ENCODE measurements around the gene SETD1B.
"Not testable (repeated sequence)": the region's sequence is repeated elsewhere in the genome, so short reads cannot be mapped to it uniquely, and the experiment has no call there.

Gene SETD1B

DNA sequence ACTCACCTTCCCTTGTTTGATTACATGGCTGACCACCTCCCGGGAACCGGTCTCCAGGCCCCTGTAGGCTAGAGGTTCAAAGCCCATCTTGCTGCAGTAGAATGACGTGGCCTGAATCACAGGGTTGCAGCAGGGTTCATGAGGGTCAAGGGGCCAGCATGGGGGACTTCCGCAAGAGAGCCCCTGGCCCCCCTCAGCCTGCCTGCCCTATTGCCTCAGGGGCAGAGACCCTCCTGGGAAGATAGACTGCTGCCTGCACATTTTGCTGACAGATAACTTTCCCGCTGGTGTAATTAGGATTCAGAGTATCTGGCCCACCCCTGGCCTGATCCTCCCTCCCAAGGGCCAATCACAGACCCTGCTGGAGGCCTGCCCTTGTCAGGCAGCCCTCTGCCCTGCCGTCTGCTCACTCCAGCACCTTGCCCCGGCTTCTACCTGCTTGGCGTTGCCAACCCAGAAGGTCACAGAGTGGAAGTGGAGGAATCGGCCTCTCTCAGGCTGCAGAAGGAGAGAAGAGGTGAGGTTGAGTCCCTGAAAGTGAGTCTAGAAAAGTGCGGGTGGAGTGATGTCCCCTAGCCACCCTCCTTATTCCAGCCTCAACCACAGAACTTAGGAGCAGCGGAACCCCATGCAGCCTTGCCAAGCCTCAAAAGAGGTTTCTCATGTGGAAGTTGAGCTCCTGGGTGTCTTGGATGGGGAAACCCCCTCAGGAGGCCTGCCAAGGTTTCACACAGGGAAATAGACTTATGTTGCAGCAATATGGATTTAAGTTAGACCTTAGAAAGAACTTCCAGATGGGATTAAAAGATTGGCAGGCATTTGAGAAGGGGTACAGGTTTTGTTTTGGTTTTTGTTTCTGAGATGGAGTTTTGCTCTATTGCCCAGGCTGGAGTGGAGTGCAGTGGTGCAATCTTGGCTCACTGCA is 53.8 kb downstream of the SETD1B start:
- DNase-seq (ENCODE audit: low spot score): no peak

DNA sequence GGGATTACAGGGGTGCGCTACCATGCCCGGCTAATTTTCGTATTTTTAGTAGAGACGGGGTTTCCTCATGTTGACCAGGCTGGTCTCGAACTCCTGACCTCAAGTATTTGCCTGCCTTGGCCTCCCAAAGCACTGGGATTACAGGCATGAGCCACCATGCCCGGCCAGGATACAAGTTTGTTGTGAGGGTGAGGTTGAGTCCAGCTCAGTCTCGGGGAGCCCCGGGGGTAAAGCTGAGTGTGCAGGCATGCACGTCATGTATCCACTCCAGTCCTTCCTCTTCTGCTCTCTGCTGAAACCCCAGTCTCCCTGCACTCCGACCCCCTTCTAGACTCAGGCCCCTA is 54.5 kb downstream of the SETD1B start:
- no peak for DNase-seq (ENCODE audit: low spot score)

DNA sequence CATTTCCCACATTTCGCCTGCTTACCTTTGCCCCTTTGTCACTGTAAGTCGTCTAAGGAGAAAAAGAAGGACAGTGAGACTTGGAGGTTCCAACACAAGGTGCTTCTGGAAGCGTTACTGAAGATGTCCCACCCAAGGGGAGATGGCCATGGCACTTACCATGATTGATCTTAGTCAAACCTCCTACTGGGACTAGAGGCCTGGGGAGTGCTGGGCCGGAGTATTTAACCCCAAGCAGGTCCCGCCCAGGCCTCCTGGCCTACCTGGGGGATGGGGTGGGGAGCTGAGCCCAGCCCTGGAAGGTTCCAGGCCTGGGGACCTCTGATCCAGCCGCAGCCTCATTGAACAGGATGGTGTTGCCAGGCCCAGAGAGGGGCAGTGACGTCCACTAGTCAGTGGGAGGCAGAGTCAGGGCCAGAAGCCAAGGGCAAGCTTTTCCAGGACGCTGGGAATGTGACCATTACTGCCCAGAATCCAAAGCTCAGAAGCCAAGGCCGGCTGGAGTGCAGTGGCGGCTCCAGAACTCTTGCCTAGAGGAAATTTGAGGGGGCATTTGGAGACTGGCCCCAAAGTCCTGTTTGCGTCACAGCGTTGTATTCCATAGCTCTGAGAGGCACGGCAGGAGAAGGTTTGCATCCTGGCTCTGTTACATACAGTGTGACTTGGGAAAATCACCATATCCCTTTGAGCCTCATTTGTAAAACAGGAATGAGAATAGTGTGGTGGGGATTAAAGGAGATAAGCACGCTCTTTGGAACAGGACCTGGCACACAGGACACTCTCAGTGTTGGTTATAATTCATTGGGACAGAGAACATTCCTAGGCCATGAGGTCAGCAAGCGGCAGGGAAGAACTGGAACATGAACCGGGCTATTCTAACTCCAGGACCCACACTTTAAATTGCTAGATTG is 55.1 kb downstream of the SETD1B start, which contains the start of gene HPD:
TSS of gene HPD (minus strand) at position 198 of the 911 bp plus-strand sequence. CDS start at position 162, 36 bp downstream.
- DNase-seq (ENCODE audit: low spot score): no peak

DNA sequence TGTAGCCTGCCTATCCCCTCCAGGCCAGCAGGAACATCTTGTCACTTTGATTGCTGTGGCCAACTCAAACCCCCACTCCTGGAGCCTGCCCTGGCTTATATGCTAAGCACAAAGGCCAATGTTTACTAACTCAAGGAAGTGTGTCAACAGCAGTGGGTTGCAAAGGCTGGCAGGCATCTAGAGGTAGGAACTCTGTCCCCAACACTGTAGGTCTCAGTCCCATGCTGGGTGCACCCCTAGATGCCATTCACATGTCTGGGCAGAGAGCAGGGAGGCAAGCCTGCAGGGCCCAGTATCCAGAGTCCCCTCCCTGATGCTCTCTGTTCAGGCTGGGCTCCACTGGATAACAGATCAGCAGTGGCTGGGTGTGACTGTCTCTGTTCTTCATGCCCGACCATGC is 56.4 kb downstream of the SETD1B start:
- DNase-seq (ENCODE audit: low spot score): no peak

DNA sequence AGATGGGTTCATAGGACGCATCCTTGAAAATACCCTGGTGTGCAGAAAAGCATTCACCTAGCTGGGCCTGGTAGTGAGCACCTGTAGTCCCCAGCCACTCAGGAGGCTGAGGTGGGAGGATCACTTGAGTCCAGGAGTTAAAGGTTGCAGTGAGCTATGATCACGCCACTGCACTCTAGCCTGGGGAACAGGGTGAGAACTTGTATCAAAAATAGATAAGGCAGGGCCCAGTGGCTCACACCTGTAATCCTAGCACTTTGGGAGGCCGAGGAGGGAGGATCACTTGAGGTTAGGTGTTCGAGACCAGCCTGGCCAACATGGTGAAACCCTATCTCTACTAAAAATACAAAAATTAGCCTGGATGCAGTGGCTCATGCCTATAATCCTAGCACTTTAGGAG is 56.9 kb downstream of the SETD1B start:
- DNase-seq (ENCODE audit: low spot score): not testable (repeated sequence)

DNA sequence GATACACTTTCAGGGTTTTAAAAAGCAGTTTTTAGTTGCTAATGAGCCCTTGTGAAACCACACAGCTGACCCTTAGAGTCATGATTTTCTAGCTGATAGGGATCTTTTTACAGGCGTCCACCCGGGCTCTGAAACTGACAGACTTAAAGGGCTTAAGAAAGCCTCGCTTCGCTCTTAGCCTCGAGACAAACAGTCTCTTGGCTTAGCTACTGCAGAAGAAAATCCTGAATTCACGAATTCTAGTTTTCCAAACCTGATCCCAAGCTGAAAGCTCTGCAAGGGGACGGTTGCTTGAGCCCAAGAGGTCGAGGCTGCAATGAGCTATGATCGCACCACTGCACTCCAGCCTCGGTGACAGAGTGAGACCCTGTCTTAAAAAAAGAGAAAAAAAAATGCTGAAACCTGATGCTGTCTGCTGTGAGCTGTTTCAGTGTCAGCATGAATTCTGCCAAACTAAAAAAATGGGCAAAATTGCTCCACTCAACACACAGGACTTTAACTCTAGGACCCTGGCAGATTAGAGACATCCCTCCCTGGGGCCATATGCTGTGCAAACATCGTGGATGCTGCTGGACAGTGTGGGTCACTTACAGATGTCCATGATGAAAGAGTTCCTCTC is 57.9 kb downstream of the SETD1B start:
- DNase-seq (ENCODE audit: low spot score): no peak

DNA sequence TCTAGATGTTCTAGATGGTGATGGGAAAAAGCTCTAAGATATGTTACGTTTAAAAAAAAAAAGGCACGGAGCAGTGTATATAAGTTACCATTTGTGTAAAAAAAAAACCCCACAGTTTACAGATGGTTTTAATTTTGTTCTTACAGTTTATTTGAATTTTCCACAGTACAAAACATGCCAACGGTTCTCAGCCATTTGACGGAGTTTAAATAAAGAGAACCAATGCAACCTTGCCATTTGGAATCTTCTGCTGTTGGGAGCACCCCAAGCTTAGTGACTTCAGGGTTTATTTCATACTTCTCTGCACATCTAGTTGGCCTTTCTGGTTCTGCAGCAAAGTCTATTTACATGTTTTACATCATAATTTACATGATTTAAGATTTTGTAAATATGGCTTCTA is 62.5 kb downstream of the SETD1B start:
- no peak for DNase-seq (ENCODE audit: low spot score)

DNA sequence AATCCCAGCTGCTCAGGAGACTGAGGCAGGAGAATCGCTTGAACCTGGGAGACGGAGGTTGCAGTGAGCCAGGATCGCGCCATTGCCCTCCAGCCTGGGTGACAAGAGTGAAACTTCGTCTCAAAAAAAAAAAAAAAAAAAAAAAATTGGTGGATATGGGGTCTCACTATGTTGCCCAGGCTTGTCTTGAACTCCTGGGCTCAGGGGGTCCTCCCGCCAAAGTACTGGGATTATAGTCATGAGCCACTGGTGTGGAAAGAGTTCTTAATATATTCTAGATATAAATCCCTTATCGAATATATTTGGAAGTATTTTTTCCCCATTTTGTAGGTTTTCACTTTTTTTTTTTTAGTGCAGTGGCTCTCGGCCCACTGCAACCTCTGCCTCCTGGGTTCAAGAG is 65.4 kb downstream of the SETD1B start:
- DNase-seq (ENCODE audit: low spot score): not testable (repeated sequence)

DNA sequence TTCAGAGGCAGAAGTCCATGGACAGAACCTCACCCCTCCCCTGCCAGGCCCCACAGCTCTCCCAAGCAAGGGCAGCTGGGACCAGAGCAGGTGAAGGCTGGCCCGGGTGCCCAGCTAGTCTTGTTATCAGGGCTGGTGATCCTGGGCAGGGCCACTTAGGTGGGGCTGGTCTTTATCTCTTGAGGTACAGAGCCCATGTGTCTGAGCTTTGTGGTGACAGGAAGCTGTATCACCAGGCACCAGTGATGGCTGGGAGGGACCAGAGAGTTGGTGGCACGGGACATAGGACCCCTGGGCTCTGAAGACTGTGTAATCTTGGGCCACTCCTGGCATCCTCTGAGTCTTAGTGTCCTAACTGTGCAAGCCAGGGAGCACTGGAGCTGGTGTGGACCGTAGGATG is 67.7 kb downstream of the SETD1B start:
- no peak for DNase-seq (ENCODE audit: low spot score)

DNA sequence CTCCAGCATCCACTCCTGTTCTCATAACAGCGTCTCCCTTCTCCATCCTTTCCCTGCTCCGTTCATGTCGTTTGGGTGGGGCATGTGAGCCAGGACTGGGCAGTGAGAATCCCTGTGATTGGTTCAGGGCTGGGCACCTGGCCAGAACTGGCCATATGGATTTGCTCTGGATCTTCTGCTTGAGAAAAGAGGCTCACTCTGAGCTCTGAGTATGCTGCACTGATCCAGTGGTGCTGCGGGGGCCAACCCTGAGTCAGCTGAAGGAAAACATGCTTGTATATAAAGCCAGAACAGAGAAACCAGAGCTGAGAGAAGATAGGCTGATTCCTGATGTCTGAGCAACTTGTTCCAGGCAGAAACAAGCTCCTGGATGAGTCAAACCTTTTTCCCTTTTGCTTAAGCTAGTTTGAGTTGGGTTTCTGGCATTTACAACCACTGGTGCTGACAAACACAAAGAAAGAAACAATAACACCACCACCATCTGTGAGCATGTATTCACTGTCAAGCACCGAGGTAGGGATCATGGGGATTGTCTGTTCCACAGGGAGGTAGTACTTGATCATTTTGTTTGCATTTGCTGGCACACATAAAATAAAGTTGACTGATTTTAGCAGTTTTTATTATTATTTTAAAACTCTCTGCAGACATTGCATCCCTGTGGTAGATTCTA is 68.9 kb downstream of the SETD1B start:
- no peak for DNase-seq (ENCODE audit: low spot score)

DNA sequence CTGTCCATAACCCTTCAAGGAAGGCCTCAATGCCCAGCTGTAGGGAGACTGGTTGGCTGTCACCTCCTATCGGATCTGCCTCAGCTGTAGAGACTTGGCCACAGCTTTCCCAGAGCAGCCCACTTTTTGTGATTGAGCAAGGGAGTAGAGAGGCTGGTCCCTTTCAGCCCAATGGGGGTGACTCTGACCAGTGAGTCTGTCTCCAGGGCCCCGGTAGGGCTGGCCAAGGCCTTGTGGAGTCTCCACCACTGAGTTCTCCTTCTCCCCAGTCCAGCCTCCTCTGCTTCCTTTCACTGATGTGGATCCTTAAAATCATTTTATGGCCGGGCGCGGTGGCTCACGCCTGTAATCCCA is 69.4 kb downstream of the SETD1B start:
- no peak for DNase-seq (ENCODE audit: low spot score)

DNA sequence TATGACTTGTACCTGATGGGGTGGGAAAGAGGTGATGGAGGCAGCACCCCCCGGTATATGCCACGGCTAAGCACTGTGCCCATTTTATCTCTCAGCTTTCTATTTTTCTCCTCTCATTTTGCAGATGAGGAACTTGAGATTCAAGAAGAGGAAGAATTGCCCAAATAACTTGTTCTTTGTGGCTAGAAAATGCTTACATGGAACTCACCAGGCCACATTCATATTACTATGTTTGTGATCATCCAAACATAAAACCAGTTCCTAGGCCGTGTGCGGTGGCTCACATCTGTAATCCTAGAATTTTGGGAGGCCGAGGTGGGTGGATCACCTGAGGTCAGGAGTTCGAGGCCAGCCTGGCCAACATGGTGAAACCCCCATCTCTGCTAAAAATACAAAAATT is 70.3 kb downstream of the SETD1B start:
- DNase-seq (ENCODE audit: low spot score): no peak

DNA sequence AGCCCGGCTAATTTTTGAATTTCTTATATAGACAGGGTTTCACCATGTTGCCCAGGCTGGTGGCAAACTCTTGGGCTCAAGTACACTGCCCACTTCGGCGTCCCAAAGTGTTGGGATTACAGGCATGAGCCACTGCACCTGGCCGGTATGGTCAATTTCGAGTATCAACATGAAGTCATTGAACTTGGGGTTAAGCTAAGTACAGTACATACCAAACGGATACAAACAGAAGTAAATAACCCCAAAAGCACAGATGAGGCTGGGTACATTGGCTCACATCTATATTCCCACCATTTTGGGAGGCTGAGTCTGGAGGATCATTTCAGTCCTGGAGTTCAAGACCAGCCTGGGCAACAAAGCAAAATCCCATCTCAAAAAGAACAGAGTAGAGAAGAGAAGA is 71.8 kb downstream of the SETD1B start:
- no peak for DNase-seq (ENCODE audit: low spot score)

DNA sequence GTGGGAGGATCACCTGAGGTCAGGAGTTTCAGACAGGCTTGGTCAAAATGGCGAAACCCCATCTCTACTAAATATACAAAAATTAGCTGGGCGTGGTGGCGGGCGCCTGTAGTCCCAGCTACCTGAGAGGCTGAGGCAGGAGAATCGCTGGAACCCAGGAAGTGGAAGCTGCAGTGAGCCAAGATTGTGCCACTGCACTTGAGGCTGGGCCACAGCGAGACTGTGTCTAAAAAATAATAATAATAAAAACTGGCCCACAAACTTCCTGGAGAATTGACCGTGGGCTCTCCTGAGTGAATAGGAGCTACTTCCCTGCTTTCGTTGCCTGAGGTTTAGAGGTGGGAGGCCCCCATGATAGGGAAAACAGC is 72.3 kb downstream of the SETD1B start:
- DNase-seq (ENCODE audit: low spot score): not testable (repeated sequence)

All from ecto neural progenitor cell (in vitro differentiated cells).